Urinary bladder (tissue), 4 donors: ENCODE measurements around the gene TJP3. TPM values are rescaled to one million over a fixed set of nuclear protein-coding genes. Genes with fewer than 3 reads are reported as not detected.
"Not testable (repeated sequence)": the region's sequence is repeated elsewhere in the genome, so short reads cannot be mapped to it uniquely, and the experiment has no call there.

ENCODE experiments used
- DNase-seq: peaks from one replicate; pipeline ENCODE4 v3.0.0-alpha.2; 2015; ENCODE audit errors: extremely low spot score
- H3K27ac ChIP-seq: one replicate; pipeline ENCODE4 v1.5.1; 2013; ENCODE audit warnings: low read depth, mild to moderate bottlenecking, moderate library complexity
- H3K36me3 ChIP-seq: one replicate; pipeline ENCODE4 v1.6.1; 2013; ENCODE audit warnings: mild to moderate bottlenecking, moderate library complexity; ENCODE audit not compliant: insufficient read depth
- H3K4me1 ChIP-seq: one replicate; pipeline ENCODE4 v1.6.1; 2013; ENCODE audit warnings: mild to moderate bottlenecking, moderate library complexity; ENCODE audit not compliant: insufficient read depth
- H3K4me3 ChIP-seq: one replicate; pipeline ENCODE4 v1.5.1; 2013; ENCODE audit warnings: low read depth, low read length
- WGBS: extraction: QIAGEN DNeasy Blood & Tissue Kit; methylation state at CpG from one replicate; pipeline ENCODE4 v1.1.7; 2013; 5-methylcytosine and 5-hydroxymethylcytosine counted together
- polyA plus RNA-seq: library from polyadenylated mRNA; stranded (reverse); fragments of 200-250 nt; gene quantifications from one replicate; pipeline ENCODE4 v1.2.3, GENCODE V29; 2013
- total RNA-seq: library from RNA; depleted of rRNA; stranded (reverse); fragments of >200 nt; gene quantifications from one replicate; pipeline ENCODE4 v1.2.3, GENCODE V29; 2014
- donor health status: healthy with polysubstance abuse.
- donor health status: healthy.

The TJP3 gene
- total and polyA plus RNA-seq, 2 donors, result 2.8 to 3.1 TPM

GRCh38 chr19:3745363-3746045 lies 37.3 kb downstream of the TJP3 start:
- Histone ChIP-seq H3K27ac (no peak overlapping the region), H3K4me3 (no peak overlapping the region), H3K4me1 (no peaks in the 10 kb centered on the region), H3K36me3 (no peaks in the 10 kb centered on the region)
- 62% methylated on average over 8 of the region's 8 CpGs for WGBS
- no peak for DNase-seq

GRCh38 chr19:3746371-3747056 lies 38.3 kb downstream of the TJP3 start:
- H3K36me3 ChIP-seq, result no peaks in the 10 kb centered on the region
- DNase-seq, result no peak
- 67% methylated on average over 31 of the region's 31 CpGs for WGBS
- H3K4me1 ChIP-seq, result no peaks in the 10 kb centered on the region
- no peak overlapping the region for H3K4me3 ChIP-seq
- H3K27ac ChIP-seq, result no peak overlapping the region

GRCh38 chr19:3748965-3749364 lies 40.8 kb downstream of the TJP3 start:
- H3K36me3 ChIP-seq, result no peaks in the 10 kb centered on the region
- WGBS, result 78% methylated on average over 8 of the region's 8 CpGs
- H3K4me1 ChIP-seq, result no peaks in the 10 kb centered on the region
- no peak for DNase-seq
- H3K27ac ChIP-seq, result no peak overlapping the region
- H3K4me3 ChIP-seq, result no peak overlapping the region

- no peak overlapping the region for H3K4me3 ChIP-seq
These were observed 42.0 kb downstream of the TJP3 start for GRCh38 chr19:3750211-3750610.

GRCh38 chr19:3751236-3751635 lies 43.1 kb downstream of the TJP3 start:
- H3K27ac ChIP-seq, result no peak overlapping the region
- no peaks in the 10 kb centered on the region for H3K36me3 ChIP-seq
- no peak for DNase-seq

More at GRCh38 chr19:3750211-3750610, 42.0 kb downstream of the TJP3 start:
- no peak for DNase-seq
- no peak overlapping the region for H3K27ac ChIP-seq
- no peaks in the 10 kb centered on the region for H3K36me3 ChIP-seq
- no peaks in the 10 kb centered on the region for H3K4me1 ChIP-seq
- 98% methylated on average over 2 of the region's 2 CpGs for WGBS

GRCh38 chr19:3752492-3752891 lies 44.3 kb downstream of the TJP3 start:
- H3K36me3 ChIP-seq, result no peaks in the 10 kb centered on the region
- WGBS, result 88% methylated on average over 25 of the region's 25 CpGs

More at GRCh38 chr19:3751236-3751635, 43.1 kb downstream of the TJP3 start:
- H3K4me1 ChIP-seq, result no peaks in the 10 kb centered on the region
- 92% methylated on average over 30 of the region's 30 CpGs for WGBS
- H3K4me3 ChIP-seq, result no peak overlapping the region

GRCh38 chr19:3753631-3754410 lies 45.6 kb downstream of the TJP3 start:
- no peaks in the 10 kb centered on the region for H3K36me3 ChIP-seq
- H3K4me1 ChIP-seq, result no peaks in the 10 kb centered on the region
- 96% methylated on average over 51 of the region's 51 CpGs for WGBS
- no peak overlapping the region for H3K4me3 ChIP-seq
- H3K27ac ChIP-seq, result no peak overlapping the region
- no peak for DNase-seq

More at GRCh38 chr19:3752492-3752891, 44.3 kb downstream of the TJP3 start:
- Histone ChIP-seq H3K4me1 (no peaks in the 10 kb centered on the region), H3K4me3 (no peak overlapping the region), H3K27ac (no peak overlapping the region)
- no peak for DNase-seq

- not testable (repeated sequence) for H3K36me3 ChIP-seq, H3K4me3 ChIP-seq, DNase-seq, H3K27ac ChIP-seq, H3K4me1 ChIP-seq
- WGBS, result 95% methylated on average over 7 of the region's 7 CpGs
These were observed 49.5 kb downstream of the TJP3 start for GRCh38 chr19:3757705-3758104.

- WGBS, result 98% methylated on average over 13 of the region's 13 CpGs
- H3K36me3 ChIP-seq, DNase-seq, H3K27ac ChIP-seq, H3K4me1 ChIP-seq, H3K4me3 ChIP-seq: not testable (repeated sequence)
These were observed 50.1 kb downstream of the TJP3 start for GRCh38 chr19:3758297-3758696.

GRCh38 chr19:3759482-3760254 lies 51.5 kb downstream of the TJP3 start:
- no peak overlapping the region for H3K27ac ChIP-seq
- 84% methylated on average over 19 of the region's 19 CpGs for WGBS
- no peaks in the 10 kb centered on the region for H3K4me1 ChIP-seq
- no peak overlapping the region for H3K4me3 ChIP-seq
- DNase-seq, result no peak
- H3K36me3 ChIP-seq, result no peaks in the 10 kb centered on the region

- no peaks in the 10 kb centered on the region for H3K36me3 ChIP-seq
- peak overlapping the region; percentile 74 for H3K4me3 ChIP-seq
- no peak for DNase-seq
- H3K4me1 ChIP-seq, result no peaks in the 10 kb centered on the region
- no peak overlapping the region for H3K27ac ChIP-seq
- 34% methylated on average over 7 of the region's 7 CpGs for WGBS
These were observed 52.7 kb downstream of the TJP3 start for GRCh38 chr19:3760871-3761361.

GRCh38 chr19:3761382-3762129 lies 53.4 kb downstream of the TJP3 start, which contains the start of gene APBA3:
APBA3 (minus strand) TSS chr19:3761692; CDS start chr19:3760264, 1,428 bp downstream.
- no peaks in the 10 kb centered on the region for H3K4me1 ChIP-seq
- DNase-seq, result peak; percentile 64
- H3K36me3 ChIP-seq, result no peaks in the 10 kb centered on the region
- 4% methylated on average over 45 of the region's 45 CpGs for whole genome bisulfite sequencing
- H3K27ac ChIP-seq, result peak within 1 kb of the TSS; percentile 99
- H3K4me3 ChIP-seq, result peak within 1 kb of the TSS; percentile 74
